AG09309 (cell line): Measurements from ENCODE around the gene HIF1A.

Source experiments
- DNase-seq: peaks from one replicate; pipeline ENCODE4 v3.0.0-alpha.2; 2010; ENCODE audit warnings: low read depth
- H3K4me3 ChIP-seq: 2 replicates; pipeline ENCODE4 v1.5.1; 2011; ENCODE audit warnings: mild to moderate bottlenecking, low read depth, low read length, moderate library complexity; ENCODE audit not compliant: control insufficient read depth
- CTCF ChIP-seq: IDR thresholded peaks from 2 replicates; pipeline ENCODE4 v1.5.1; 2011; ENCODE audit warnings: mild to moderate bottlenecking, low read depth, low read length, inconsistent platforms; ENCODE audit not compliant: insufficient read depth, control insufficient read depth; ENCODE audit errors: missing control alignments

HIF1A gene

GRCh38 chr14:61724133-61724532 lies 28.8 kb downstream of the HIF1A start:
- no peak for DNase-seq
- TF ChIP-seq CTCF, result no peak
- H3K4me3 ChIP-seq, result no peak overlapping the region

- no peak overlapping the region for H3K4me3 ChIP-seq
- TF ChIP-seq CTCF, result no peak
- no peak for DNase-seq
Measured at GRCh38 chr14:61726778-61727658, 31.7 kb downstream of the HIF1A start.

- H3K4me3 ChIP-seq, result no peak overlapping the region
- peak; percentile 20 for TF ChIP-seq CTCF
- no peak for DNase-seq
Measured at GRCh38 chr14:61730756-61731373, 35.6 kb downstream of the HIF1A start.

- no peak for DNase-seq
- TF ChIP-seq CTCF, result no peak
- no peak overlapping the region for H3K4me3 ChIP-seq
Measured at GRCh38 chr14:61733972-61734371, 38.7 kb downstream of the HIF1A start.

- no peak for DNase-seq
- TF ChIP-seq CTCF, result no peak
Measured at GRCh38 chr14:61736751-61737150, 41.4 kb downstream of the HIF1A start.

GRCh38 chr14:61737915-61738314 lies 42.6 kb downstream of the HIF1A start:
- H3K4me3 ChIP-seq, result no peak overlapping the region
- no peak for DNase-seq
- no peak for TF ChIP-seq CTCF

More at GRCh38 chr14:61736751-61737150, 41.4 kb downstream of the HIF1A start:
- H3K4me3 ChIP-seq, result no peak overlapping the region
